Inflammatory macrophage treated with lipopolysaccharide for 4 hours (primary cell): Measurements from ENCODE around the gene KRT33B.

Source experiments
- DNase-seq: peaks from one replicate; pipeline ENCODE4 v3.0.0-alpha.2; 2020

KRT33B gene

DNA sequence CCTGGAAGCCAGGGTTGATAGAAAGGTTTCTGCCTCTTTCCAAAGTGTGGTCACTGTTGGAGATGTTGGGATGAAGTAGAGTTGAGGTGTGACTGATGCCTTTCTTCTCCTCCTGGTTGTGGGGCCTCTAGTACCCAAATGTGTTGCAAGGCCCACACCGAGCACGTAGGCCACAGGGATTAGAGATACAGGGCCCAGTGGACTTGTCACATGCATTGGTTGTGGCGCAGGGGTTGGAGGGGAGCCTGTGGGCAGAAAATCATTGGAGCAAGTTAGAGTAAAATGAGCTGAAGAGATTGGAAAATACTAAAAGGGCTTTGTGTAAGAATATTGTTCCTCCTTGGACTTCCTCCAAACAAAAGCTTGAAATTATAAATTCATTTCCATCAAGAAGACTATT lies 23.6 kb downstream of the KRT33B start:
- DNase-seq = no peak

DNA sequence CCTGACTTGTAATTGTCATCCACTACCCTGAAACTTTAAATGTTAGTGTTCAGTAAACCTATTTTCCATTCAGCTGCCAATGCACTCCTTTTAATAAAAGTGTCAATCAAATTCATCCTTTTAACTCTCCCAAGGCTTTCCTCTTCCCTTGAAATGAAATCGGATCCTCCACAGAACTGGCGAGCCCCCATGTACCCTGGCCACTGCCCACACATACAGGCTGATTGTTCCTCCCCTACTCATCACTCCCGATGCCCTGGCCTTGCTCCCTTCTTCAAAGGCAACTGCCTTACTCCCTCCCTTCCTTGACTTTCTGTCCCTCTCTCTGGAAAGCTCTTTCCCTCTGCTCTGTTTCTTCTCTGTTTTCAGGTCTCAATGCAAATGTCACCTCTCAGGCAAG lies 26.6 kb downstream of the KRT33B start:
- DNase-seq = no peak

DNA sequence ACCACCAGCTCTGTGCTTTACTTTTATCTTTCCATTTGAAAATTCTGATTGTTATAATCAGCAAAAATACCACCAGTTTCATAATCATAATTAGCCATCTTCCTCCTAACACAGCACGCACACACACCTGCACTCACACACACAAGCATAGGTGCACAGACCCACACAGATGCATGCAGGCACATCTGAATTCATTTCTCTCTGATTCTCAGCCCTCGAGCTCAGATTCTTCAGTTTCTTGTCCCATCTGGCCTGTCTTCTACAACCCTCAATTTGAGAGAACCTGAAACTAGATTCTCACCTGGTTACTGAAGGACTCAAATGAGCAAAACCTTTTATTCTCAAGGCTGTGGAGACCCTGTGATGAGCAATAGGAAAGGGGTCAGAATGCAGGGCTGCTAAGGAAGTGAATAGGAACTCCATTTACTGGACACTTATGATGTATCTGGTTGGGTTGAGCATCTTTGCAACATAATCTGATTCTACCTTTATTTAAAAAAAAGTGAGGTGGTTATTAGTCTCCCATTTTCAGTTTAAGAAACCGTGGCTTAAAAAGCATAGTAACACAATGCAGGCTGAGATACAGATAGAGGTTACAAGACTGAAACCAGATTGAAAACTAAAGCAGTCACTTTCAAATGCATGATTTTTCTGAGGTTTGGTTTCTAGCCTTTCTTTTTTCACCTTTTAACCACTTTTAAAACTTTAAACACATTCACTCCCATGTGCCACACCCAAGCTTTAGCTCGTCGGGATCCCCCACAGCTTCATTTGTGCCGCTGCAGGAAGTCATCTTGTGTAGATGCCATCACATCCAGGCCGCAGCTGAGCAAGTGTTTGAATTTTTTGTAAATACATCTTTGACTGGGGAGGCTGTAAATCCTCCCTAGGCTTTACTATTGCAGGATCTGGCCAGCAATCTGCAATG lies 28.4 kb downstream of the KRT33B start:
- DNase-seq = no peak

DNA sequence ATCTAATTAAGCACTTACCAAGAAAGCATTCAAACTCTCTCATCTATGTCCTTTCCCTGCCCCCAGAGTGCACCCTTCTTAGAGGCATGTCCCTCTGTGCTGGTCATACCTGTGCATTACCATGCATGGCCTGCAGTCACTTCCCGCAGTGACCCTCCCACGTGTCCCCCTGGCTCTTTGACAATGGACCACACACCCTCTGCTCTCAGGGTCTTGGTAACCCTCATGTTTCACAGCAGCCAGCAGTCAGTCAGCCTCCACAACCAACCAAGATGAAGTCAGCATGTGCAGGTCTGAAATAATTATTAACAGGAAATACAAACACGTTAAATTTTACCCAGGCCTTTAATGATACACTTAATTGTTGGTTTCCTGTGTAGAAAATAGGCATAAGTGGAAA lies 29.1 kb downstream of the KRT33B start:
- no peak for DNase-seq

DNA sequence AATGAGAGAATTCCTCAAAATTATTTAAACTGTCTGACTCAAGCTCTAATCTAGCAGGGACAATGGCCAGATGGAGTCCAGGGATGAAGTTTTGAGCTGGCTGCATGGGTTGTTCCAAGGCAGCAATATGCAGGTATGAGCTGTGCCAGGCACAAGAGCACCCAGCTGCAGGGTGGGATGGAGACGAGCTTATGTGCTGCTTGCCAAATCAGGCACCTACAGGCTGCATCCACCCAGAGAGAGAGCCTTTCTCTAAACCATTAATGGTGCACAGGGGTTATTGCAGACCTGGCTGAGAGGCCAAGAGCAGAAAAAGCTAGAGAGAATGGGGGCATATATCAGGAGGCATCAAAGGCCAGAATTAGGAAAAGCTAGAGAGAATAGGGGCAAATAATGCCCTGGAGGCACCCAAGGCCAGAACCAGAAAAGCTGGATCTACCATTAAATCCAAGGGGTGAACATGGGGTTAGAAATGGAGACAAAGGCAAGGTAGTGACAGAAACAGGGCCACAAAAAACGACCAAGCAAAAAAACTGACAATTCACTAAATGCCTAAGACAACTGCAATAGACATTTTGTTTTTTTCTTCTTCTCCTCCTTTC lies 29.9 kb downstream of the KRT33B start:
- no peak for DNase-seq

DNA sequence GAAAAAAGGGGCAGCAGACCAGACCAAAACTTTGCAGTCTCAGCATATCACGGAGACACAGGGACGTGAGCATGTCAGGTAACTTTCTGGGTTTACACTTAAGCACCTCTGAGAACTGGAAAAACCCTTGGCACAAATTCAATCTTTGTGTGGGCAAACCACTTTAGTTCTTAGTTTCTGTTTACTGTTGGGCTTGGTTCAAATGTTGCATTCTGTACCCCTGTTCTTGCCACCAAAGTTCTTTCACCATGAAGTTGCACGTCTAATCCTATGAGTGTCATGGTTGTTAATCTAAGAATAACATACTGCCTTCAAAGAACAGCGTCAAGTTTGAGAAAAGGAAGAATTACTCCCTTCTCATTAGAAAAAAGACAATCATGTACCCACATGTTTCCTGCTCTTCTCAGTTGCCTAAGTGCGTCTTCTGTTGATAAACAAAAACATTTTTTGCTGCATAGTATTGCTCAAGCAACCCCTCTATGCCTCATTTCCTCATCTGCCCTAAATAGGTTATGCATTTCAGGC lies 30.6 kb downstream of the KRT33B start:
- peak; percentile 60 for DNase-seq

DNA sequence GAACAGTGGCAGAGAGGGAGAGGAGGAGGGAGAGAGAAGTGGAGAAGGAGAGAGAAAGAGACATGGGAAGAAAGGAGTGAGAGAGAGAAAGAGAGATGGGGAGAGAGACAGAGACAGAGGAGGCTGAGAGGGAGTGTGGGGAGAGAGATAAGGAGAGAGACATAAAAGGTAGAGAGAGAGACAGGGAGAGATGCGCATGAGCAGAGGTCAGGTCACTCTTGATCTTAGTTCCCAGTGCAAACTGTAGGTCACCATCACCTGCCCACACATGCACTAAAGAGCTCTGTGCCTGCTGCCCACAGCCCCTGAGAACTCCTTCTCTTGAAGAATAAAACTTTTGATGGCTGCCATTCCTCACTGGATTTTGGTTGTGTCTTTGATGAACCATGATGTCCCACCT lies 33.9 kb downstream of the KRT33B start:
- no peak for DNase-seq

DNA sequence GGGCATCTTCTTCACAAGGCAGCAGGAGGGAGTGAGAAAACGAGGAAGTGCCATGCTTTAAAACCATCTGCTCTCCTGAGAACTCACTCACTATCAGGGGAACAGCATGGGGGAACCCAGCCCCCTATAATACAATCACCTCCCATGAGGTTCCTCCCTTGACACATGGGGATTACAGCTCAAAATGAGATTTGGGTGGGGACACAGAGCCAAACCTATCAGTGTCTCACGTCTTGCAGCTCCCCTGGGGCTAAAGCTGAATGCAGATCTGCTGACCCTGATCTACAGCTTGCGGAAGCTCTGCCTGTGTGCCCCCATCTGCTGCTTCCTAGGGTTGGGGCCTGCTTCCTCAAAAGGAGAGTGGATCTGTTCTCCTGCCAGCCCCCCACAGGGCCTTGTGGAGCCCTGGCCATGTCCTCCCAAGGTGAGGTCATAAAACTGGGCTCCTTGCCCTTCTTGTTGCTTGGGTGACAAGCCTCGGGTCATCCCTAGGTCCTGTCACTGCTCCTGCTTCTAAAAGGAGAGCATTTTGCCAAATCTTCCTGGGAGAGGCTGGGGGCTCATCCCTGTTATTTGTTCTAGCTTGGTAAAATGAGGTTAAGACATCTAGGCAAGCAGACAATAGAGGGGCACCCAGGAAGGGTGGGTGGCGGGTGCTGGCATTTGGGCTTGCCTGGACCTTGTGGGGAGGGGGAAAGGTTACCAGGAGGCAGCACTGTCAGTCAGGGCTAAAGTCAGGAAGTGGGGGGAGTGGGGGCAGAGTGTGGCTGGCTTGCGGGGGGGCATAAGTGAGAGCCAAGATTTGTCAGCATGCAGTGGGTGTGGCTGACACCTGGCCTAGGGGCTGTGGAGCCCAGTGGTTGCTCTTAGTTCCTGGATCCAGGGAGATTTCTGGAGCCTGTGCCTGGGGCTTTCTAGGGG lies 35.0 kb downstream of the KRT33B start:
- no peak for DNase-seq

DNA sequence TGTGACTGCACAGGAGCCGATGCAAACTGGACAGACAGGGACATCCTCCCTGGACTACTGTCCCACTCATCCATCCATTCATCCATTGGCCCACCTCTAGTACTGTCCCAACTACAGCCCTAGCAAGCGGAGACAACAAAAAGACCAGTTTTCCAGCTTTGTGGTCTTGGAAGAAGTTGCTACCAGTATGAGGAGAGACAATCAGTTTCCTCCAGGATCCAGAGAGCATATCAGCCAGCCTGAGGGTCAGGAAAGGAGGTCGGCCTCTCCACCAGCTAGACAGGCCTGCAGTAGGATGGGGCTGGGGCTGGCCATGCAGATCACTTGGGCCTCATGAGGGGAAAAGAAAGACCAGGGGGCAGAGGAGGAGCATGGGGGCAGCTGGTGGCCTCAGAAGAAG lies 35.8 kb downstream of the KRT33B start:
- DNase-seq = no peak

DNA sequence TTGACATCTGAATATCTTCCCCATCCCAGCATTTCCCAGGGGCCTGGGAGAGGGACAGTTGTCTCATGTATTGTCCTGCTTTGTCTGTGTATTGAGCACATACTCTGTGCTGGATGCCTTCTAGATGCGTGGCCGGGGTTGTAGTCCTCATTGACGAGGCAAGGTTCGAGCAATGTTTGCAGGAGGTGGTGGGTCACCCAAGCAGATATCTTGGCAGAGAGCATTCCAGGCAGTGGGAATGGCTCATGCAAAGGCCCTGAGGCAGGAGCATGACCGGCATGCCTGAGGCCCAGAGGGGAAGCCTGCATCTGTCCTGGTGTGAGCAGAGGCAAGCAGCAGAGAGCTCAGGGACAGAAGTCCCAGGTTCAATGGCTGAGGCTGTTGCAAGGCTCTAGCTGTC lies 36.5 kb downstream of the KRT33B start:
- DNase-seq = no peak

DNA sequence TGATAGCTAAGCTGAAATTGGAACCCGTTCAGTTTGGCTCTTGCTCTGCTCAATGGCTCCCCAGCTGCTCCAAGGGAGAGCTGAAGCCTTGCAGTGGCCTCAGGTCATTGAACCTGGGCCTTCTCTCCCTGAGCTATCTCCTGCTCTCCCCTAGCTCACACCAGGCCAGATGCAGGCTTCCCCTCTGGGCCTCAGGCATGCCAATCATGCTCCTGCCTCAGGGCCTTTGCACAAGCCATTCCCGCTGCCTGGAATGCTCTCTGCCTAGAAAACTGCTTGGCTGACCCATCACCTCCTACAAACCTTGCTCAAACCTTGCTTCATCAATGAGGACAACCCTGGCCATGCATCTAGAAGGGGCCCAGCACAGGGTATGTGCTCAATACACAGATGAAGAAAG lies 37.4 kb downstream of the KRT33B start:
- DNase-seq = no peak

DNA sequence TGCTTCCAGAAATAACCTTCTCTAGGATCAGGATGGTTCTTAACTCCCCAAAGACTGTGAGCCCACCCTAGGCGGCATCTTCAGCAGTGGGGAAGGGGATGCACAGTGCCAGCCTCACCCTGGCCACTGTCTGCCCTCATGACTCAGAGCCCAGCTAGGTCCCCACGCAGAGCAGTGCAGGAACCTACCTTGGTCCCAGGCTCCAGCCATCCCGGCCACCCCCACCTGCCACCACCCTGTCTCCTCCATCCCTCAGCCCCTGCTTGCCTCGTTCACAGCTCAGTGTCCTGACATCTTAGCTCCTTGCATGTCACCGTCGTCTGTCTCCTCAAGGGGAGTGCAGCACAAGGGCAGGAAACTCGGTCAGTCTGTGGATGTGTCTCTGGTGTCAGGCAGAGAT lies 38.0 kb downstream of the KRT33B start:
- DNase-seq = no peak

DNA sequence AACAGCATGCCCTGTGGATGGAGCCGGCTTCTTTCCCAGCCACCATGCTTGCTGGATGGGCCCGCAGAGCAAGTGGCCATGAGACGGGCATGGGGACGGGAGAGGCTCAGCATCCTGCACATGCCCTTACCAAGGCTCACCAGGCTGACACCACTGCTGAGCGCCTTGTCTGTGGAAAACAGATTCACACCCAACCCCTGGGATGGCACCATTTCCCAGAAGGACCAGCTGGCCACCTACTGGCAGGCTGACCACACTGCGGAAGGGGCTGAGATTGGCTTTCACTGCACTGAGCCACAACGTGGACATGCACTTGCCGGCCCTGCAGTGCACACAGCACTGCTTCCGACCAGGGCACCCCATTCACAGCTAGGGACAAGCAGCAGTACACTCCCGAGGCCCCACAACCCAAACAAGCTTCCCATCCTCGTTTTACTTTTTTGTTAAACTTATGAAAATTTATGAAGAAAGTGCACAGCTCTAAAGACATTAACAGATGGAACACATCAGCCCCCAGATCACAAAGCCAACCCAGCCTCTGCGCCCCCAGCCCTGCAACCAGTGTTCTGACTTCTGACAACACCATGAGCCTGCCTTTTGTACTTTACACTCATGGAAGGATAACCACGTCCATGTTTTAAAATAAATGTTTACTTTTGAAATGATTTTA lies 40.2 kb downstream of the KRT33B start:
- peak; percentile 47 for DNase-seq

DNA sequence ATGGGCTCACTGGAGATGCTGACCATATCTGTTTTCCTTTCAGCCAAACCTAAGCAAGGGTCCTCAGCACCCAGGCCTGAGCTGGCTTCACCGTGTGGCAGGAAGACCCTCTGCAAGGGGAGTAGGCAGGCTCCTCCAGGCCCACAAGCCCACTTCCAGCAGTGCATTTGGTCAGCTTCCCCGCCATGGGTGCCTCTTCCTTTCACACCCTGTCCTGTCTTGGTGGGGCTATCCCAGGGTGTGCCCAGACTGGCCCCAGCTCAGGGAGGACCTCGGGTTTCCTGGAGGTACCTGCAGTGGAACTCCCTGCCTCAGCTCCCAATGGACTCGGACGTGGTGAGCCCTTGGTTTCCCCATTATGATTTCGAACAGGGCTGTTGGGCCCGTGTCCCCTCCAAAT lies 41.4 kb downstream of the KRT33B start:
- DNase-seq = no peak

DNA sequence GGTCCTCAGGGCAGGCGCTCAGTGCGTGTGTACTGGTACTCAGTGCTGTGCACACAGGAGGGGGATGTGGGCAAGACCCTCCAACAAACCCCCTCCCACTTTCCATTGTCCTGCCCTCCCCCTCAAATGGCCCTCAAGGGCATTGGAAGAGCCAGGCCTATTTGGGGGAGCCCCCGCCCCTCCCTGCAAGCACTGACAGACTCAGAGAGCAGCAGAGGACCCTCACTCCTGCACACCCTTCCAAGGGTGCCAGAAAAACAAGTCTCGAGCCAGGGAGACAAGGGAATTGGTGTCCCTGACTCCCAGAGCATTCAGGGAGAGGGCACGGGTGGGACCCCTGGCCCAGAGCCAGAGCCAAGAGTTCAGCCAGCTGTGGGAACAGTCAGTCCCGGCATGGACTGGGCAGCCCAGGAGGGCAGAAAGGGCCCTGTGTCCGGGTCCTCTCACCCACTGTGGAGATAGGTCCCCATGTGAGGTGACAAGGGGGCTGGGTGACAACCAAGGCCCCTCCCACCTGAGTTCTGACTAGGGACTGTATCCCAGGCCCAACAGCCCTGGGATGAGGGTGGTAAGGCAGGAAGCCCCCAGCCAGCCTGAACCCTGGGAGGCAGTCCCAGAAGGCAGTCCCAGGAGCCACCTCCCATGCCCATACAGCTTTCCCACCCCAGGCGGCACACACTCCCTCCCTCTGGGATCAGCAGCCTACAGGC lies 42.0 kb downstream of the KRT33B start:
- DNase-seq = no peak

DNA sequence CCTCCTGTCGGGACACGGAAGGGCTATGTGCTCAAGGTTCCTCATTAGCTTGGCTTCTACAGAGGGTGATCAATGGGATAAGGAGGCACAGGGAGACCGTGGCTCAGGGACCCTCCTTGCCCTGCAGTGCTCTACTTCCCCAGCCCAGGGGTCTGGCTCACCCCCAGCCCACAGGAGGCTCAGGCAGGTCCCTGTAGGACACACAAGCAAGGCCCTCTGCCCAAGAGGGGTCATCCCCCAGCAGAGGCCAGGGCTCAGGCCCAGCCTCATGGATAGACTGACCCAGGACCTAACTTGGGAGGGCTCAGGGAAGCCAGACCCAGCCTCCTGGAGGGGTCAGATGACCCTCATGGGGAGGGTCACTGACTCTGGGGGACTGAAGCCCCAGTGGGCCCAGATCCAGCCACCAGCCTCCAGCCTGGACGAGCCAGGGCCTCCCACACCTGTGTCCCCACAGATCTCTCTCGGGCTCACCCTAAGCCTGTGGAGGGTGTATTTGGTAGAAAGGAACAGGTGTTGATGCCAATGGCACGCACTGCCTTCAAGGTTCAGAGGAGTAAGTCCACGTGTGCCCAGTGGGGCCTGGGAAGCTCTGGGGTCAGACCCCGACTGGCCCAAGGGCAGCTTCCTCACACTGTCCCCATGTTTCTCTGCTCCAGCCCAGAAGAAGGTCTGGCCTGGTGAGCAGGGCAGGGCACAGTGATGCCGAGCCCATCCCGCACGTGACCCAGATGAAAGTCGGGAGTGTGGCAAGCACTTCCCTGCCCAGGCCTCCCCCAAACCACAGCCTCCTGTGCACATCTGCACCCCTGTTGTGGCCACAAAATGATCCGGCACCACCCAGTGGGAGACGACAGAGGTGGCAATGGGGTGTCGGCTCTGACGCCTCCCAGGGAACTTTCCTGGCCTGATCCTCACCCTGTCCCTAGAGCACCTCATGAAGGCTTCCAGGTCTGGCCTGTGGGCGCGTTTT lies 43.2 kb downstream of the KRT33B start:
- no peak for DNase-seq

DNA sequence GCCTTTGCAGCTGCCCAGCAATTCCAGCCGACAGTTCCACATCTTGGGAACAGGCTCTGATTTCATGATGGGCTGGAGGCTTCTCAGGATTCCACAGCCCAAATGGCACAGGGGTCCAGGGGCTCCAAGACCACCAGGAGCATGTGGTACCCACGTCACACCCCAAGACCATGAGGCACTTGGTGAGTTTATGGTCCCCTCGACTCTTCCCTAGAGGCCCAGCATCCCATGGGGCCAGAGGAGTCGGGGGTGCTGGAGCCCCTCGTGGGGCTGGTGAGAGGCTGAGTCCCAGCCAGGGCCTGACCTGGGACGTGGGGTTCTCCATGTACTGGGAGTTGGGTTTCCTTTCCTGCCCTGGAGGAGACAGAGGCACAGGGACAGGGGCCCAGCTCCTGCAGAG lies 44.0 kb downstream of the KRT33B start:
- DNase-seq = no peak

DNA sequence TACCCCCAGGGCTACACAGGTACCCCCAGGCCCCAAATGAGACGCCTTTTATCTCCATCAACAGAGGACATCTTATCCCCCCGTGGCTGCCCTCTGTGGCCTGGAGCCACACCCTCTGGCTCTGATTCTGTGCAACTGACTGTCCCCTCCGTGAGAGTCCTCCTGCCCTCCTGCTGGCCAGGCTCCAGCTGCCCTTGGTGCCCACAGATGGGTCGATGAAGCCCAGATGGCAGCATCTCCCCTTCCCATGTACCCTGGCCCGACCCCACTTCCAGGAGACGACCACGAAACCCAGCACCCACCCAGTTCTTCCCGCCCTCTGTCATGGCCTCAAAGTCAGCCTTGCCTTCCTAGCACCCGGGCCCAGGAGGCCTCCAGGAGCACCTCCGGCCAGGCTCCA lies 44.5 kb downstream of the KRT33B start:
- DNase-seq = no peak

DNA sequence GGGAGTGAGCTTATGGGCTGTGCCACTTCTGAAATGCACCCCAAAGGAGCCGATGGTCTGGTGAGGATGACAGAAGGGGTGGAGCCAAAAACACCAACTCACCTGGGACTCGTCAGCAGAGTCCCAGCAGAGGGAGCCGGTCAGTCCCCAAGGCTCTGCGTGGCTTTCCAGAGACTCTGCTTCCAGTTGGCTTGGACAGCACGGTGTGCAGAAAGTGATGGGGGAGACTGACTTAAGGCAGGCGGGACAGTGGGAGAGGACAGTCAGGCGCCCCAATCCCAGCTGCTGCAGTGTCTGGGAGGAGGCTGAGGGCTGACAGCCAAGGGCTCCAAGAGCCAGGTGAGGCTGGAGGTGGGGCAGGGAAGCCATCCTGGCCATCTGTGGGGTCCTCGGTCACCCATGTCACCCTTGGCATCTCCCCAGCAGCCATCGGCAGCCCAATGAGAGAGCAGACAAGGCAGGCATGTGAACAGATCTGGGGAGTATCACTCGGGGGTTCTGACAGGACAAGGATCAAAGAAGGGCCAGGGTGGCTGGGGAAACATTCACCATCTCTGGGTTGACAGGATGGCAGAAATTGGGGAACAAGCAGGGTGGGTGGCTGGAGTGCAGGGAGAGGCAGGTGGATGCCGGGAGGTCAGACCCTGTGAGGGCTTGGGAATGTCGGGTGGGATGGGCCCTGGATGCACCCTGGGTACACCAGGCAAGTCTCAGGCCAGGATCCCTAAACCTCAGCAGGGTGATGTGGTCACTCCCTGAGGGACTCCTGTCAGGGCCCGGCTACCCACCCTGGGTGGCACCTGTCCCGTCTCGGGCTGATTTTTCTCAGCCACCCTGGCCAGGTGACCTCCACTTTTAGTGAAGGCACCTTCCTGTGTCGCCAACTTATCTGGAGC lies 45.2 kb downstream of the KRT33B start:
- DNase-seq = no peak
